C4-2B (cell line): ENCODE data around the gene GGN.

ENCODE experiments used
- ZFX ChIP-seq: fragments of 450-650 bp; IDR thresholded peaks from 2 replicates; pipeline ENCODE4 v1.6.1; 2017
- TF ChIP-seq, protein P1 (sequence below): fragments of 450-650 bp; conservative IDR thresholded peaks from 2 replicates; pipeline ENCODE4 v1.5.1; 2017; ENCODE audit warnings: mild to moderate bottlenecking

DNA sequence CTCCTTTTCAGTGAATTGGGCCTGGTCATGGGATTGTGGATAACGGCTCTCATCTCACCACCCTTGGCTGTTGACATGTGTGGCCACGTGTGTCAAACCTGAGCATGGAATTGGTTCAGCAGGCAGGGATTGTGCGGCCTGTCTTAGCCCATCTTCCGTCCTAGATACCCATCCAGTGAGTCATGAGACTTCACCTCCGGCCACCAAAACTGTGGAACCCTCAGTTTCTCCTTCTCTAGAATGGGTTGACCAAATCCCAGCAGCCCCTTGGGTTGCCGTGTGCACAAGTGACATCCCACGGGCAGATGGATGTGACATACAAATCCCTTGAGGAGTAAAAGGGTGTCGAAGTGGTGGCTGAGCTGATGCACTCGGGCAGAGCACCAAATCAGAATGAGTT is 6.7 kb downstream of the GGN start:
- TF ChIP-seq, protein P1, sequence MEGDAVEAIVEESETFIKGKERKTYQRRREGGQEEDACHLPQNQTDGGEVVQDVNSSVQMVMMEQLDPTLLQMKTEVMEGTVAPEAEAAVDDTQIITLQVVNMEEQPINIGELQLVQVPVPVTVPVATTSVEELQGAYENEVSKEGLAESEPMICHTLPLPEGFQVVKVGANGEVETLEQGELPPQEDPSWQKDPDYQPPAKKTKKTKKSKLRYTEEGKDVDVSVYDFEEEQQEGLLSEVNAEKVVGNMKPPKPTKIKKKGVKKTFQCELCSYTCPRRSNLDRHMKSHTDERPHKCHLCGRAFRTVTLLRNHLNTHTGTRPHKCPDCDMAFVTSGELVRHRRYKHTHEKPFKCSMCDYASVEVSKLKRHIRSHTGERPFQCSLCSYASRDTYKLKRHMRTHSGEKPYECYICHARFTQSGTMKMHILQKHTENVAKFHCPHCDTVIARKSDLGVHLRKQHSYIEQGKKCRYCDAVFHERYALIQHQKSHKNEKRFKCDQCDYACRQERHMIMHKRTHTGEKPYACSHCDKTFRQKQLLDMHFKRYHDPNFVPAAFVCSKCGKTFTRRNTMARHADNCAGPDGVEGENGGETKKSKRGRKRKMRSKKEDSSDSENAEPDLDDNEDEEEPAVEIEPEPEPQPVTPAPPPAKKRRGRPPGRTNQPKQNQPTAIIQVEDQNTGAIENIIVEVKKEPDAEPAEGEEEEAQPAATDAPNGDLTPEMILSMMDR = no peak
- TF ChIP-seq ZFX = no peak
